RWPE2 (cell line): Measurements from ENCODE around the gene GDF2.
A peak's percentile ranks its signal among the peaks of the same experiment; 100 is the strongest.

Experiments
- ATAC-seq: fragments of 200-7000 bp; cut with Tn5 transposase; 3 replicates; pipeline ENCODE4 v1.9.1; 2021; ENCODE audit warnings: low read depth
- DNase-seq: peaks from one replicate; pipeline ENCODE4 v3.0.0-alpha.2; 2020; ENCODE audit warnings: low spot score
- H3K27ac ChIP-seq: fragments of 450-650 bp; 2 replicates; pipeline ENCODE4 v1.5.1; 2017; ENCODE audit warnings: mild to moderate bottlenecking; ENCODE audit not compliant: poor library complexity, severe bottlenecking
- H3K27me3 ChIP-seq: fragments of 250-450 bp; sonication (Bioruptor Pico); 2 replicates; pipeline ENCODE4 v1.5.1; 2021; ENCODE audit warnings: mild to moderate bottlenecking, moderate library complexity; ENCODE audit not compliant: insufficient read depth, poor library complexity, severe bottlenecking
- H3K36me3 ChIP-seq: fragments of 250-450 bp; sonication (Bioruptor Pico); 2 replicates; pipeline ENCODE4 v1.5.1; 2020; ENCODE audit warnings: low read depth, mild to moderate bottlenecking, moderate library complexity
- H3K4me1 ChIP-seq: fragments of 250-450 bp; sonication (Bioruptor Pico); 2 replicates; pipeline ENCODE4 v1.5.1; 2021; ENCODE audit warnings: mild to moderate bottlenecking, moderate library complexity; ENCODE audit not compliant: insufficient read depth, poor library complexity, severe bottlenecking
- H3K4me3 ChIP-seq: fragments of 250-450 bp; sonication (Bioruptor Pico); 2 replicates; pipeline ENCODE4 v1.5.1; 2021; ENCODE audit warnings: mild to moderate bottlenecking, moderate library complexity; ENCODE audit not compliant: severe bottlenecking
- H3K9me3 ChIP-seq: fragments of 250-450 bp; sonication (Bioruptor Pico); 2 replicates; pipeline ENCODE4 v1.5.1; 2021; ENCODE audit warnings: mild to moderate bottlenecking, moderate library complexity; ENCODE audit not compliant: severe bottlenecking
- TF ChIP-seq, protein P1 (sequence below): fragments of 450-650 bp; IDR thresholded peaks from one replicate; pipeline ENCODE4 v1.5.1; 2017; ENCODE audit warnings: mild to moderate bottlenecking, moderate library complexity; ENCODE audit not compliant: poor library complexity, severe bottlenecking

GDF2 gene

DNA sequence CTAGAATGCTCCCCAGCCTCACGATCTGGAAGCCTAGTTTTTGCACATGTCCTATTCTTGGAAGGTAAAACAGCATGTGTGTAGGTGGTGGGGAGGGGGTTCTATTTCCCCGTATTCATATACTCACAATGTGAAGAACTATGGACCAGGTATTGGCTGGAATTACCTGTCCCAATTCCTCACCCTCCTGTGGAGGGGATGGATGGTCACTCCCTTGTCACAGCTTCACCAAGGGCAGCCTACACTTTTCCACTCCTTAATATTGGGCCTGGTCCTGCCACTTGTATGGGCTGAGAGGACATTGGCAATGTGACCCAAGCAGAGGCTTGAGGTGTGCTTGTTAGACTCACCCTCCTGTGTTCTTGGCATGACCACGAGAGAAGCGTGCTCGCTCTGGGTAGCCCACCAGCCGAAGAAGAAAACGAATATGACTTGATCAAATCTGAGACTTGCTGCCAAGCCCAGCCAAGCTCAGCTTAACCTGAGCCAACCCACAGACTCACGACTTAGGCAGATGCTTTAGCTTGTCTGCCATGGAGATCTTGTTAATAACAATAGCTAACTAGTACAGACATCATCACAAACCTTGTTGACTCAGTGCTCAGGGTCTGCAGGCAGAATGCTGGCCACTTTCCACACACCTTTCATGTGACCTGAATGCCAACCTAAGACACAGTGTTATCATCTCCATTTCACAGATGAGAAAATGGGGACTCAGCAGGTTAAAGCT, 44.6 kb downstream of the GDF2 start:
- ATAC-seq, result no peak
- H3K4me1 ChIP-seq, result no peaks in the 10 kb centered on the region
- H3K27ac ChIP-seq, result no peak overlapping the region
- H3K27me3 ChIP-seq, result no peaks in the 10 kb centered on the region
- TF ChIP-seq, protein P1, sequence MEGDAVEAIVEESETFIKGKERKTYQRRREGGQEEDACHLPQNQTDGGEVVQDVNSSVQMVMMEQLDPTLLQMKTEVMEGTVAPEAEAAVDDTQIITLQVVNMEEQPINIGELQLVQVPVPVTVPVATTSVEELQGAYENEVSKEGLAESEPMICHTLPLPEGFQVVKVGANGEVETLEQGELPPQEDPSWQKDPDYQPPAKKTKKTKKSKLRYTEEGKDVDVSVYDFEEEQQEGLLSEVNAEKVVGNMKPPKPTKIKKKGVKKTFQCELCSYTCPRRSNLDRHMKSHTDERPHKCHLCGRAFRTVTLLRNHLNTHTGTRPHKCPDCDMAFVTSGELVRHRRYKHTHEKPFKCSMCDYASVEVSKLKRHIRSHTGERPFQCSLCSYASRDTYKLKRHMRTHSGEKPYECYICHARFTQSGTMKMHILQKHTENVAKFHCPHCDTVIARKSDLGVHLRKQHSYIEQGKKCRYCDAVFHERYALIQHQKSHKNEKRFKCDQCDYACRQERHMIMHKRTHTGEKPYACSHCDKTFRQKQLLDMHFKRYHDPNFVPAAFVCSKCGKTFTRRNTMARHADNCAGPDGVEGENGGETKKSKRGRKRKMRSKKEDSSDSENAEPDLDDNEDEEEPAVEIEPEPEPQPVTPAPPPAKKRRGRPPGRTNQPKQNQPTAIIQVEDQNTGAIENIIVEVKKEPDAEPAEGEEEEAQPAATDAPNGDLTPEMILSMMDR, result no peak
- peak; percentile 21 for DNase-seq
- H3K9me3 ChIP-seq, result no peaks in the 10 kb centered on the region
- no peaks in the 10 kb centered on the region for H3K36me3 ChIP-seq
- H3K4me3 ChIP-seq, result no peak overlapping the region

DNA sequence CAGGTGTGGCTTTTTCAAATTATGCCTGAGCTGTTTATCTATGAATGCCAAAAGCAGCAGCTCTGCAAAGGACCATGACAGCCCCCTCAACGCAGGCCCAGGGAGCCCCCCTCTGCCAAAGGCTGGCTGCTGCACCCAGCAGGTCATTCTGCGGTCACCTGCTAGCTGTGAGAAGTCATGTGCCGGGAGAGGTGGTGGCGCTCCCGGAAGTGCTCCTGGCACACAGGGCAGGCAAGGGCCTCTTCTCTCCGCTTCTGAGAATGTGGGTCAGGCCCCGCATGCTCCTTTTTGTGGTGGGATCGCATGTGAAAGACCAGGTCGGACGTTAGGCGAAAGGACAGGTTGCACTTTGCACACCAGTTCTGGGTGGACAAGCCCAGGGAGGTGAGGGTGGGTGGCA, 45.4 kb downstream of the GDF2 start:
- no peaks in the 10 kb centered on the region for H3K9me3 ChIP-seq
- TF ChIP-seq, protein P1, result no peak
- H3K27me3 ChIP-seq, result no peaks in the 10 kb centered on the region
- H3K27ac ChIP-seq, result no peak overlapping the region
- no peak overlapping the region for H3K4me3 ChIP-seq
- no peaks in the 10 kb centered on the region for H3K4me1 ChIP-seq
- no peak for ATAC-seq
- peak; percentile 26 for DNase-seq
- H3K36me3 ChIP-seq, result no peaks in the 10 kb centered on the region

DNA sequence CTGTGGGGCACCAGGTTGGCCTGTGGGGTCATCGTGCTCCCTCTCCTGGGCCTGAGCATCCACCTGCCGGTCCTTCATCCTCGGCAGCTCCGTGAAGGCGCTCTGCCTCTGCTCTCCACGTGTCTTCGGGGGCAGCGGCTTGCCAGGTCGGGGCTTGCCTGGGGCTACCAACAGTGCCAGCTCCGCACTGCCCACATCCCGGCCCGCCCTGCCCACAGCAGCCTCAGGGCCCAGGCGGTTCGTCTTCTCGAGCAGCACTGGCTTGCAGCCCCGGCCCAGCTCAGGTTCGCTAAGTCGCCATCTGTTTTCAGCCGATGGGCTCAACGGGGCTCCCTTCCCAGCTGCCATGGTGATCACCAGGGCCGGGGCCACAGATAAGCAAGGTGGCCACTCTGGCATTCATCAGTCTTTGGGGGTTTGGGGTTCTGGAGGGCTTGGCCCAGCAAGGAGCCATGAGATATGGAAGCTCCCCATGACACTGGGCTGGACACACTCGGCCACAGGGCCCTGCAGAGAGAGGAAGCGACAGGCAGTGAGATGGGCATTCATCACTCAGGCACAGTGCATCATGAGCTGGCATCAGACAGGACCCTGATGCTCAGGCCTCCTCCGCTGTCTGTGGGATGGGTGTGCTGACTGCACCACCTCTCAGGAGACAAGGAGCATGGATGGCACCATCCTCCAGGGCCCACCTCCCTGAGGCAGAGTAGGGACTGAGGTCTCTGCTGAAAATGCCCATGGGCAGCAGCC, 46.4 kb downstream of the GDF2 start:
- DNase-seq (peak; percentile 68), ATAC-seq (no peak)
- Histone ChIP-seq H3K27ac (no peak overlapping the region), H3K36me3 (no peaks in the 10 kb centered on the region), H3K4me3 (no peak overlapping the region), H3K9me3 (no peaks in the 10 kb centered on the region), H3K4me1 (no peaks in the 10 kb centered on the region), H3K27me3 (no peaks in the 10 kb centered on the region)
- TF ChIP-seq, protein P1, result no peak

DNA sequence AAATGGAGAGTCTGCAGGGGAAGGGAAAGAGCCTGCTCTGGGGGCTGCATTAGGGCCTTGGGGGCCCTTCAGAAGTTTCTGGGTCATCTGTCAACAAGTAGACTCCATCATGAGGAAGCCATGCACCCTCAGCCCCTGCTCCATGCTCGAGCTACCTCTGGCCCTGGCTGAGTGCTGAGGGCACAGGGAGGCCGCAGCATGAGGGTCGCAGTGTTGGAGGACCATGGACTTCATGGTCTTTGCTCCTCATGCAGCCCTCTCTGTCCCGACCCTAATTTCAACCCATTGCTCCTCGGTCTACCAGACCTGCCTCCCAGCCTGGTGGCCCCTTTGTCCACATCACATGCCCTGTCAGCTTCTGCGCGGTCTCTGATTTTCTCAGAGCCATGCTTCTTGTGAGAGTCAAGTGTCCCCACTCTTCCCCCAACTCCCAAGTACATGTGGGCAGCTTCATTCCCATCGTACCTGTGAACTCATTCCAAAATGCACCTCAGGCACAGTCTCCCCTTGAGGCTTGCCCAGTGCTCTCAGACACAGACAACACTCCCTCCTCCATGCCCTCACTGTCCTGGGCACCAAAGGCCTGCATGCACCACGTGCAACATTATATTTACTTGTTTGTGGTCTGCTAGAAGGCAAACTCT, 47.1 kb downstream of the GDF2 start:
- H3K4me3 ChIP-seq, result no peak overlapping the region
- no peaks in the 10 kb centered on the region for H3K9me3 ChIP-seq
- ATAC-seq (no peak), DNase-seq (peak; percentile 27)
- no peaks in the 10 kb centered on the region for H3K27me3 ChIP-seq
- H3K27ac ChIP-seq, result no peak overlapping the region
- TF ChIP-seq, protein P1, result no peak
- H3K4me1 ChIP-seq, result no peaks in the 10 kb centered on the region
- no peaks in the 10 kb centered on the region for H3K36me3 ChIP-seq
